PC-9 (cell line): Measurements from ENCODE around the gene GDPD5.

ENCODE experiments used
- EZH2 ChIP-seq: fragments of 200-600 bp; sonication (generic); IDR thresholded peaks from 2 replicates; pipeline ENCODE4 v1.8.0; 2017; ENCODE audit warnings: antibody characterized with exemption, low read depth
- TF ChIP-seq, protein P1 (sequence below): fragments of 200-600 bp; sonication (generic); conservative IDR thresholded peaks from 2 replicates; pipeline ENCODE4 v1.6.1; 2017; ENCODE audit warnings: mixed run types, antibody characterized with exemption, mild to moderate bottlenecking, moderate library complexity

DNA sequence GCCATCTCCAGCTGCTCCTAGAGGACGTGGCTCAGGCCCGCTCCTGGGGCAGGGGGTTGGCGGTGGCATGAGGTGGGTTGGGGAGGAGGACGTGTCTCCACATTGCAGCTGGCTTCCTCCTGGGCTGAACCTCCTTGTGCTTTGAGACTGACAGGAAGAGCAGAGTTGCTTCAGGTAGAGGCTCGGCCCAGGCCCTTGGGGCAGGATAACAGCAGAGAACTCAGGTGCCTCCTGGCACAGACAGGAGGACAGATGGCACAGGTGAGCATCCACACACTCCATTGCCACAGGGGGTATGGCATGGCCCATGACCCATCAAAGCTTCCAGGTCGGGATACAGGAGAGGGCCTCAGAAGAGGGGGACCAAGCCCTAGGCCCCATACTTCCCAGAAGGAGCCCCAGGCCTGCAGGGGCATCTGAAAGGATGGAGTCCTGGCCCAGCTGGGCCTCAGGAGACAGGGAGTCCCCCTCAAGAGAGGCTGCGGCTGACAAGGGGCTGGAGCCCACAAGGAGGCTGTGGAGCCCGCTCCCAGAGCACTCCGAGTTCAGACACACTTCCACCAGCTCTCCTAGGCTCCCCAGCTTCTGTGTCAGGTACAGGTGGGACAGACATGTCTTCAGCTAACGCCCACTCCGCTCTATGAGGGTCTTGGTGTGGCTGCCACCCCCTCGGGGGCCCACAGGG lies 90.7 kb downstream of the GDPD5 start:
- TF ChIP-seq, protein P1, sequence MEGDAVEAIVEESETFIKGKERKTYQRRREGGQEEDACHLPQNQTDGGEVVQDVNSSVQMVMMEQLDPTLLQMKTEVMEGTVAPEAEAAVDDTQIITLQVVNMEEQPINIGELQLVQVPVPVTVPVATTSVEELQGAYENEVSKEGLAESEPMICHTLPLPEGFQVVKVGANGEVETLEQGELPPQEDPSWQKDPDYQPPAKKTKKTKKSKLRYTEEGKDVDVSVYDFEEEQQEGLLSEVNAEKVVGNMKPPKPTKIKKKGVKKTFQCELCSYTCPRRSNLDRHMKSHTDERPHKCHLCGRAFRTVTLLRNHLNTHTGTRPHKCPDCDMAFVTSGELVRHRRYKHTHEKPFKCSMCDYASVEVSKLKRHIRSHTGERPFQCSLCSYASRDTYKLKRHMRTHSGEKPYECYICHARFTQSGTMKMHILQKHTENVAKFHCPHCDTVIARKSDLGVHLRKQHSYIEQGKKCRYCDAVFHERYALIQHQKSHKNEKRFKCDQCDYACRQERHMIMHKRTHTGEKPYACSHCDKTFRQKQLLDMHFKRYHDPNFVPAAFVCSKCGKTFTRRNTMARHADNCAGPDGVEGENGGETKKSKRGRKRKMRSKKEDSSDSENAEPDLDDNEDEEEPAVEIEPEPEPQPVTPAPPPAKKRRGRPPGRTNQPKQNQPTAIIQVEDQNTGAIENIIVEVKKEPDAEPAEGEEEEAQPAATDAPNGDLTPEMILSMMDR: no peak
- TF ChIP-seq EZH2: no peak
